PFSK-1 (cell line): ENCODE measurements around the gene HIPK2.

Experiments used
- FOXP2 ChIP-seq: optimal IDR thresholded peaks from 2 replicates; pipeline ENCODE3; 2011; ENCODE audit warnings: borderline replicate concordance, control low read depth, inconsistent platforms; ENCODE audit not compliant: insufficient read depth; ENCODE audit errors: extremely low read length, extremely low read depth
- POLR2AphosphoS5 ChIP-seq: IDR thresholded peaks from 2 replicates; pipeline ENCODE4 v1.6.1; 2012; ENCODE audit warnings: low read depth, mild to moderate bottlenecking, control low read depth, low read length, moderate library complexity
- SIN3A ChIP-seq: IDR thresholded peaks from 2 replicates; pipeline ENCODE4 v1.6.1; 2012; ENCODE audit warnings: mild to moderate bottlenecking, low read length, moderate library complexity, borderline replicate concordance; ENCODE audit not compliant: insufficient read depth
- TF ChIP-seq, protein P1 (sequence below), 2 experiments: IDR thresholded peaks; 2 replicates each; pipeline versions ENCODE4 v1.6.1 to v1.8.0; 2011 to 2012; ENCODE audit warnings: low read depth in 2 of 2, low read length in 2 of 2, control low read depth in 1 of 2, inconsistent platforms in 1 of 2, mild to moderate bottlenecking in 1 of 2, moderate library complexity in 1 of 2; ENCODE audit not compliant: insufficient read depth in 1 of 2

DNA sequence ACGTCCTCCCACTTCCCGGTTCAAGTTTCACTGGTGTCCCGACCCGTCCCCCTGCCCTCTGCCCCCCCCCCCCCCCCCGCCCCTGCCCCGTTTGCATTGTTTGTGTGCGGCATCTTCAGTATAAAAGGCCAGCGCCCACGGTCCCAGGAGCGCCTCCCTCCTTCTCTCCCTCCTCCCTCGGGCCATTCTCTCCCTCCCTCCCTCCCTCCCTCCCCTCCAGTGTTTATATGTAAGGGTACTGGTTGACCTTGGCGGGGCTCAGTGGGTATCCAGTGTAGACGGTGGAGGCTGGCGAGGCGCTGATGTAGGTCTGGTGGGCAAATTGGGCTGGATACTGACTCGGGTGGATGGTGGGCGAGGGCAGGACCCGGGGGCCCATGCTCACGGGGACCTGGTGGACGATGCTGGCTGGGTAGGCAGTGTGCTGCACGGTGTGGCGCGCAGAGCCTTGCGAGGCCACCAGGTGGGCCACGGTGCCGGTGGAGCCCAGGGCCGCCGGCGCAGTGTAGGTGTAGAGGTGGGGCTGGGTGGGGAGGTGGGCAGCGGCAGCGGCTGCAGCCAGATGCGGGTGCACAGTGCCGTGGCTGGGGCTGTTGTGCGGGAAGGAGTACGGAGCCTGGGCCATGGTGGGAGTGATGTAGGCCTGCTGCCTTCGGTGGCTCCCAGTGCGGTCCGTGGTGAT is 205.0 kb downstream of the HIPK2 start:
- TF ChIP-seq POLR2AphosphoS5 = no peak
- TF ChIP-seq, protein P1, sequence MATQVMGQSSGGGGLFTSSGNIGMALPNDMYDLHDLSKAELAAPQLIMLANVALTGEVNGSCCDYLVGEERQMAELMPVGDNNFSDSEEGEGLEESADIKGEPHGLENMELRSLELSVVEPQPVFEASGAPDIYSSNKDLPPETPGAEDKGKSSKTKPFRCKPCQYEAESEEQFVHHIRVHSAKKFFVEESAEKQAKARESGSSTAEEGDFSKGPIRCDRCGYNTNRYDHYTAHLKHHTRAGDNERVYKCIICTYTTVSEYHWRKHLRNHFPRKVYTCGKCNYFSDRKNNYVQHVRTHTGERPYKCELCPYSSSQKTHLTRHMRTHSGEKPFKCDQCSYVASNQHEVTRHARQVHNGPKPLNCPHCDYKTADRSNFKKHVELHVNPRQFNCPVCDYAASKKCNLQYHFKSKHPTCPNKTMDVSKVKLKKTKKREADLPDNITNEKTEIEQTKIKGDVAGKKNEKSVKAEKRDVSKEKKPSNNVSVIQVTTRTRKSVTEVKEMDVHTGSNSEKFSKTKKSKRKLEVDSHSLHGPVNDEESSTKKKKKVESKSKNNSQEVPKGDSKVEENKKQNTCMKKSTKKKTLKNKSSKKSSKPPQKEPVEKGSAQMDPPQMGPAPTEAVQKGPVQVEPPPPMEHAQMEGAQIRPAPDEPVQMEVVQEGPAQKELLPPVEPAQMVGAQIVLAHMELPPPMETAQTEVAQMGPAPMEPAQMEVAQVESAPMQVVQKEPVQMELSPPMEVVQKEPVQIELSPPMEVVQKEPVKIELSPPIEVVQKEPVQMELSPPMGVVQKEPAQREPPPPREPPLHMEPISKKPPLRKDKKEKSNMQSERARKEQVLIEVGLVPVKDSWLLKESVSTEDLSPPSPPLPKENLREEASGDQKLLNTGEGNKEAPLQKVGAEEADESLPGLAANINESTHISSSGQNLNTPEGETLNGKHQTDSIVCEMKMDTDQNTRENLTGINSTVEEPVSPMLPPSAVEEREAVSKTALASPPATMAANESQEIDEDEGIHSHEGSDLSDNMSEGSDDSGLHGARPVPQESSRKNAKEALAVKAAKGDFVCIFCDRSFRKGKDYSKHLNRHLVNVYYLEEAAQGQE (IDR thresholded peaks at IDR 0.05; ENCODE audit: insufficient read depth in 1 of 2, low read depth in 2 of 2, low read length in 2 of 2) = no peak
- TF ChIP-seq FOXP2 = no peak
- TF ChIP-seq SIN3A = no peak
